Measurements from ENCODE around the gene OIP5. TPM values are rescaled to one million over a fixed set of nuclear protein-coding genes. Genes with fewer than 3 reads are reported as not detected.
A peak's percentile ranks its signal among the peaks of the same experiment; 100 is the strongest.

OIP5 gene
- total RNA-seq, result 2.4 and 3.1 TPM in 2 replicates
- long read RNA-seq, transcript OIP5-201 (5 exons, 1,236 nt), result major isoform, 10 of 13 reads
- long read RNA-seq, partial matches to known transcripts, result 1 of 13 reads
- long read RNA-seq, other reads (novel, unspliced or antisense), result 2 of 13 reads

DNA sequence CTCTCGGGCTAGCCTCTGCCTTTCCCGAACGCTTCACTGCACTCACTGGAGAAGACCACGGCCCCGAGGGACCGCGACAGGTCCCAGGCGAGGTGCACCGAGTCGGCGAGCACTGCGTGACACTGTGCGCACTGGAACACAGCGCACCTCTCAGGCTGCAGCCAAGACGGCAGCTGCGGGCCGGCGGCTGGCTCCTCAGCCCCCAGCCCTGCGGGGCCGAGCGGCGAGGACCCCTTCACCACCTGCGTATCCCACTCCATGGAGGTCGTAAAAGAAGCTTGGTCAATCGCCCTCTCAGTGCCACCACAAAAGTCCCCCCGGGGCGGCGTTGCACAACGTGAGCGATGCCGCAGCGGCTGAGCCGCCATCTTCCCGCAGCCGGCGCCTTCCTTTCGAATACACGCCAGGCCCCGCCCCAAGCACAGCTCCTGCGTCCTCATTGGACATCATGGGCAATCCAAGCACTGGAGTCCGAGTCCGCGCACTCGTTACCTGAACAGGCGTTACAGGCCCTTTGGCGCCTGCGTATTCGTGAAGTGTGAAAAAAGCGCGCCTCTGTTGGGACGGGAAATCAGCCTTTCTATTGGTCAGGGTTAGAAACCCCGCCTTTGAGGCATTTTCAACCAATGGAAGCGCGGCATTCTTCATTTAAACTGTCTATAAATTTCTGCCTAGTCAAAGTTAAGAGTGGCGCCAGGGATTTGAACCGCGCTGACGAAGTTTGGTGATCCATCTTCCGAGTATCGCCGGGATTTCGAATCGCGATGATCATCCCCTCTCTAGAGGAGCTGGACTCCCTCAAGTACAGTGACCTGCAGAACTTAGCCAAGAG, at the start of gene OIP5, which contains the start of gene NUSAP1:
OIP5 (minus strand) TSS at position 398 of the 832 bp plus-strand sequence; CDS start at position 368, 30 bp downstream.
NUSAP1 (plus strand) TSS at position 688 of the 832 bp plus-strand sequence; CDS start at position 765, 77 bp downstream.
- H3K27me3 Mint-ChIP-seq (ENCODE audit: unreplicated experiment), result no peaks in the 10 kb centered on the region
- TF ChIP-seq, protein P1, sequence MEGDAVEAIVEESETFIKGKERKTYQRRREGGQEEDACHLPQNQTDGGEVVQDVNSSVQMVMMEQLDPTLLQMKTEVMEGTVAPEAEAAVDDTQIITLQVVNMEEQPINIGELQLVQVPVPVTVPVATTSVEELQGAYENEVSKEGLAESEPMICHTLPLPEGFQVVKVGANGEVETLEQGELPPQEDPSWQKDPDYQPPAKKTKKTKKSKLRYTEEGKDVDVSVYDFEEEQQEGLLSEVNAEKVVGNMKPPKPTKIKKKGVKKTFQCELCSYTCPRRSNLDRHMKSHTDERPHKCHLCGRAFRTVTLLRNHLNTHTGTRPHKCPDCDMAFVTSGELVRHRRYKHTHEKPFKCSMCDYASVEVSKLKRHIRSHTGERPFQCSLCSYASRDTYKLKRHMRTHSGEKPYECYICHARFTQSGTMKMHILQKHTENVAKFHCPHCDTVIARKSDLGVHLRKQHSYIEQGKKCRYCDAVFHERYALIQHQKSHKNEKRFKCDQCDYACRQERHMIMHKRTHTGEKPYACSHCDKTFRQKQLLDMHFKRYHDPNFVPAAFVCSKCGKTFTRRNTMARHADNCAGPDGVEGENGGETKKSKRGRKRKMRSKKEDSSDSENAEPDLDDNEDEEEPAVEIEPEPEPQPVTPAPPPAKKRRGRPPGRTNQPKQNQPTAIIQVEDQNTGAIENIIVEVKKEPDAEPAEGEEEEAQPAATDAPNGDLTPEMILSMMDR (IDR thresholded peaks at IDR 0.05), result peak; percentile 78
- H3K4me3 Mint-ChIP-seq (ENCODE audit: unreplicated experiment), result peak within 1 kb of the TSS; percentile 98
- H3K27ac Mint-ChIP-seq (ENCODE audit: unreplicated experiment), result peak within 1 kb of the TSS; percentile 98
- no peaks in the 10 kb centered on the region for H3K36me3 Mint-ChIP-seq (ENCODE audit: unreplicated experiment)
- DNase-seq (ENCODE audit: extremely low spot score, unreplicated experiment), result peak; percentile 99
- peaks cover 21% of the 10 kb centered on the region for H3K4me1 Mint-ChIP-seq (ENCODE audit: unreplicated experiment)
- no peaks in the 10 kb centered on the region for H3K9me3 Mint-ChIP-seq (ENCODE audit: unreplicated experiment)

DNA sequence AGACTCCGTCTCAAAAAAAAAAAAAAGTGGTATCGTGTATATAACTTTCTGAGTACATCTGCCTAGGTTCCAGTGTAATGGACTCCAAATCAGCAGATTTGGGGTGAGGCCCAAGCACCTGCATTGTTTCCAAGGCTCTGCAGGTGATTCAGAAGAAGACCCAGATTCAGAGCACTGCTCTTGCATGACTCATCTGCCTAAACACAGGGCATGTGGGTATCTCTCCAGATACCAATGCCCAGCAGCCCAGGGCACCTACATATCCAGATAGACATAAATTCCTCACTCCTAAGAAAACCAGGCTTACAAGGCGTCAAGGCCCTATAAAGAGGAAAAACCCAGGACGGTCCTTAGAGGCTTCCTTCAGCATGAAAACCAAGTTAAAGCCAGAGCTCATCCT, 45.6 kb upstream of the OIP5 start:
- TF ChIP-seq, protein P1 (IDR thresholded peaks at IDR 0.05), result no peak
- DNase-seq (ENCODE audit: extremely low spot score, unreplicated experiment), result no peak
- Mint-ChIP-seq H3K4me1 (ENCODE audit: unreplicated experiment) (no peaks in the 10 kb centered on the region), H3K9me3 (ENCODE audit: unreplicated experiment) (no peaks in the 10 kb centered on the region), H3K27me3 (ENCODE audit: unreplicated experiment) (no peaks in the 10 kb centered on the region), H3K4me3 (ENCODE audit: unreplicated experiment) (no peak overlapping the region), H3K27ac (ENCODE audit: unreplicated experiment) (no peak overlapping the region), H3K36me3 (ENCODE audit: unreplicated experiment) (peaks cover 4% of the 10 kb centered on the region)

DNA sequence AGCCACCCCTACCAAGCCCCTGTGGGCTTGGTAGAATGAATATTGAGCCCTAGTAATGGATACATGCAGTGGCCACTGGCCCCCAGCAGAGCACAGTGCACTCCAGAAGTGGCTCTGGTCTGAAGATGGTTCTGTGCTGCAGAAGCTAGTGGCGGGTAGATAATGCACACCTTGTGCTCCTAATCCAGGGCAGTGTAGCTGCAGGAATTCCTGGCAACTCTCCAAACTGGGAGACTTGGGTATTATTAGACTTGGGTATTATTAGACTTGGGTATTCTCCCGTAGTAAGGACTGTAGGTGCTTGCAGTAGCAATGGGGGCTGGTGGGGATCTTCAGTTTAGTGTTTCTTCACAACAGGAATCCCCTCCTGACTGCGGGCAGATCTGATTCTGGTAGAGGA, 35.0 kb upstream of the OIP5 start:
- no peaks in the 10 kb centered on the region for H3K9me3 Mint-ChIP-seq (ENCODE audit: unreplicated experiment)
- H3K4me3 Mint-ChIP-seq (ENCODE audit: unreplicated experiment), result no peak overlapping the region
- DNase-seq (ENCODE audit: extremely low spot score, unreplicated experiment), result no peak
- no peaks in the 10 kb centered on the region for H3K4me1 Mint-ChIP-seq (ENCODE audit: unreplicated experiment)
- TF ChIP-seq, protein P1 (IDR thresholded peaks at IDR 0.05), result no peak
- H3K27me3 Mint-ChIP-seq (ENCODE audit: unreplicated experiment), result no peaks in the 10 kb centered on the region
- H3K27ac Mint-ChIP-seq (ENCODE audit: unreplicated experiment), result no peak overlapping the region
- peaks cover 4% of the 10 kb centered on the region for H3K36me3 Mint-ChIP-seq (ENCODE audit: unreplicated experiment)

DNA sequence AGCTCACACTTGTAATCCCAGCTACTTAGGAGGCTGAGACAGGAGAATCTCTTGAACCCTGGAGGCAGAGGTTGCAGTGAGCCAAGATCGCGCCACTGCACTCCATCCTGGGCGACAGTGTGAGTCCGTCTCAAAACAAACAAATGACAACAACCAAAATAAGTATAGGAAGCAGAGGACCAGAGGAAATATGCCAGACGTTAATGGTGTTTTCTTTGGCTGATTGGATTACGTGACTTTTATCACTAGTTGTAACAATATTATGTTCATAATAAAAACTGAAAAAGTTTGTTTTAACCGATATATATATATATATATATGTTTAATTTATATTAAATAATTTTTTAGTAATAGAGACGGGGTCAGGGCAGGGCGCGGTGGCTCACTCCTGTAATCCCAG, 22.0 kb upstream of the OIP5 start:
- Mint-ChIP-seq H3K27ac (ENCODE audit: unreplicated experiment) (peak overlapping the region; percentile 44), H3K9me3 (ENCODE audit: unreplicated experiment) (no peaks in the 10 kb centered on the region), H3K27me3 (ENCODE audit: unreplicated experiment) (no peaks in the 10 kb centered on the region), H3K4me1 (ENCODE audit: unreplicated experiment) (no peaks in the 10 kb centered on the region), H3K36me3 (ENCODE audit: unreplicated experiment) (peaks cover 10% of the 10 kb centered on the region), H3K4me3 (ENCODE audit: unreplicated experiment) (no peak overlapping the region)
- DNase-seq (ENCODE audit: extremely low spot score, unreplicated experiment), result no peak
- TF ChIP-seq, protein P1 (IDR thresholded peaks at IDR 0.05), result no peak

DNA sequence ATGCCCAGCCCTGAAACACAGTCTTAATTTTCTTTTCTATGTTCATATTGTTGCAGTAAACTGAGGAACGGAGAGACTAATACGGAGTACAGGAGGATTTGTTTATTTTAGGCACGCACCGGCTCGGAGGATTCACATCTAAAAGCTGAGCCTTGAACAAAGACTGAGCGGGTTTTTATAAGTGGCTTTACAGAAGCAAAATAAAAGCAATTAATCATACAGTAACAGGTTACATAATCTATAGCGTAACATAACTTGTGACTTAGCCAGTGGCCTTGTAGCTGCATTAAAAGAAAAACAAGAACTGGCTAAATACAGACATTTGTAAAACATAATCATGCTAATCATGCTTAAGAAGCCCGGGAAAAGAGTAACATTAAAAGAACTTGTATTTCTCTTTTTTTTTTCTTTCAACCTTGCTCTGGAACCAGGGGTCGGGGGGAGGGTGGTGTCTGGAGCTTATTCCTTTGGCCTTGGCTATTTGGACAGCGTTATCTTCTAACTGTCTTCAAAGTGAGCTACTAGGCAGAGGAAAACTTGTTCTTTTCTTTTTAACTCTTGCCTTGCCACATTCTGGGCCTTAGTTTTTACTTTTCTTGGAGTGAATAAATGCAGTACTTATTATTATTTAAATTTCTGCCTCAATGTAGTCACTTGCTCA, 17.8 kb upstream of the OIP5 start:
- DNase-seq (ENCODE audit: extremely low spot score, unreplicated experiment), result no peak
- TF ChIP-seq, protein P1 (IDR thresholded peaks at IDR 0.05), result no peak
- H3K4me3 Mint-ChIP-seq (ENCODE audit: unreplicated experiment), result no peak overlapping the region
- no peaks in the 10 kb centered on the region for H3K9me3 Mint-ChIP-seq (ENCODE audit: unreplicated experiment)
- H3K27ac Mint-ChIP-seq (ENCODE audit: unreplicated experiment), result no peak overlapping the region
- no peaks in the 10 kb centered on the region for H3K27me3 Mint-ChIP-seq (ENCODE audit: unreplicated experiment)
- peaks cover 16% of the 10 kb centered on the region for H3K36me3 Mint-ChIP-seq (ENCODE audit: unreplicated experiment)
- H3K4me1 Mint-ChIP-seq (ENCODE audit: unreplicated experiment), result no peaks in the 10 kb centered on the region

All from osteocyte (in vitro differentiated cells).